ENCODE data around the gene DLX5. TPM values are rescaled to one million over a fixed set of nuclear protein-coding genes. Genes with fewer than 3 reads are reported as not detected.

The DLX5 gene
- total RNA-seq, 4 donors from 2014 or later: 0.49 to 0.54 TPM; not detected in 2

GRCh38 chr7:96997512-96998032 is 27.1 kb downstream of the DLX5 start:
- no peaks in the 10 kb centered on the region for H3K36me3 ChIP-seq
- peaks cover 100% of the 10 kb centered on the region for H3K27me3 ChIP-seq
- no peak for TF ChIP-seq POLR2A (IDR thresholded peaks at IDR 0.05)
- no peak for TF ChIP-seq POLR2AphosphoS5 (IDR thresholded peaks at IDR 0.05)
- no peak for TF ChIP-seq CTCF (IDR thresholded peaks at IDR 0.05)
- TF ChIP-seq EP300 (IDR thresholded peaks at IDR 0.05): no peak
- no peak overlapping the region for H3K4me3 ChIP-seq
- H3K9me3 ChIP-seq: peaks cover 0 to 7% (median 0%) of the 10 kb centered on the region in 3 donors
- H3K4me1 ChIP-seq: peaks cover 0 to 28% (median under 1%) of the 10 kb centered on the region in 3 donors
- WGBS, 2 donors (ENCODE audit: low coverage in 1 of 2): 7 to 11% methylated on average over 12 to 22 of the region's 23 CpGs
- no peak overlapping the region for H3K27ac ChIP-seq
- ATAC-seq: no peak

DNA sequence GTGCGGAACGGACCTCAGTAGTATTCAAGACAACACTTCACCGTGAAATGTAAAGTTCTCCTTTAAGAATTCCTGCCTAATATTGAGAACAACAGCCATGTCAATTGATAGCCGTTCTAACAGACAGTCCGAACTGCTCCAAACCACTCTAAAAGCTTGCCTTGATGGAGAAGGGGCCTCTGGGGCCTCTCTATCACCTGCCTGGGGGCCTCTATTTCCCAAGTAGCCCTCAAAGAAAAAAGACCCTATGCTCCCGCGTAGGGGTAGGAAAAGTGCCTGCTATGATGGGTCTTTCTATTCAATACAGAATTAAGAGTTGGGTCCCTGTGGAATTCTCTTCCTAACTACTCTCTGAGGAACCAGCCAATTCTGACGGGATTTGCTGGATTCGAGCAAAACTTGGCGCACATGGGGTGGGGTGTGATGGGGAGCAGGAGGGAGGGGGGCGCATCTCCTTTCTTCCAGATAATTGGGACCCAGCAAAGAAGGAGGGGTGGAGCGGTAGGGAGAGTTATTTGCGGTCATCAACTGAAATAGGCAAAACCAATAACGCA is 27.6 kb downstream of the DLX5 start:
- Histone ChIP-seq H3K27me3 (peaks cover 100% of the 10 kb centered on the region), H3K9me3 (peaks cover 0 to 10% (median 0%) of the 10 kb centered on the region in 3 donors), H3K36me3 (no peaks in the 10 kb centered on the region), H3K4me1 (peaks cover 0 to 33% (median 5%) of the 10 kb centered on the region in 3 donors), H3K27ac (no peak overlapping the region), H3K4me3 (no peak overlapping the region)
- TF ChIP-seq POLR2AphosphoS5 (IDR thresholded peaks at IDR 0.05): no peak
- TF ChIP-seq POLR2A (IDR thresholded peaks at IDR 0.05): no peak
- TF ChIP-seq EP300 (IDR thresholded peaks at IDR 0.05): no peak
- TF ChIP-seq CTCF (IDR thresholded peaks at IDR 0.05): no peak
- no peak for ATAC-seq
- 7 to 10% methylated on average over 2 to 10 of the region's 14 CpGs for WGBS, 2 donors (ENCODE audit: low coverage in 1 of 2)

- TF ChIP-seq CTCF (IDR thresholded peaks at IDR 0.05) (no peak), POLR2A (IDR thresholded peaks at IDR 0.05) (no peak), POLR2AphosphoS5 (IDR thresholded peaks at IDR 0.05) (no peak), EP300 (IDR thresholded peaks at IDR 0.05) (no peak)
- no peaks in the 10 kb centered on the region for H3K36me3 ChIP-seq
- WGBS, 2 donors (ENCODE audit: low coverage in 1 of 2): 12 to 13% methylated on average over 3 to 13 of the region's 32 CpGs
These were observed 28.3 kb downstream of the DLX5 start for GRCh38 chr7:96996111-96996957.

GRCh38 chr7:96995406-96996110 is 29.1 kb downstream of the DLX5 start:
- Histone ChIP-seq H3K27ac (no peak overlapping the region), H3K4me3 (no peak overlapping the region), H3K9me3 (peaks cover 0 to 10% (median 0%) of the 10 kb centered on the region in 3 donors), H3K4me1 (peaks cover 0 to 34% (median 5%) of the 10 kb centered on the region in 3 donors), H3K36me3 (no peaks in the 10 kb centered on the region), H3K27me3 (peaks cover 100% of the 10 kb centered on the region)
- no peak for TF ChIP-seq EP300 (IDR thresholded peaks at IDR 0.05)
- no peak for TF ChIP-seq CTCF (IDR thresholded peaks at IDR 0.05)
- TF ChIP-seq POLR2A (IDR thresholded peaks at IDR 0.05): no peak
- no peak for TF ChIP-seq POLR2AphosphoS5 (IDR thresholded peaks at IDR 0.05)
- 0 to 3% methylated on average over 4 to 5 of the region's 6 CpGs for WGBS, 2 donors (ENCODE audit: low coverage in 1 of 2)
- ATAC-seq: no peak

More at GRCh38 chr7:96996111-96996957, 28.3 kb downstream of the DLX5 start:
- no peak overlapping the region for H3K27ac ChIP-seq
- no peak overlapping the region for H3K4me3 ChIP-seq
- ATAC-seq: no peak
- peaks cover 0 to 10% (median 0%) of the 10 kb centered on the region in 3 donors for H3K9me3 ChIP-seq
- H3K4me1 ChIP-seq: peaks cover 0 to 34% (median 5%) of the 10 kb centered on the region in 3 donors
- peaks cover 100% of the 10 kb centered on the region for H3K27me3 ChIP-seq
